GM23338 (cell line): ENCODE measurements around the gene FRMD3. TPM values are rescaled to one million over a fixed set of nuclear protein-coding genes. Genes with fewer than 3 reads are reported as not detected.

Source experiments
- ATAC-seq: fragments of 200-7000 bp; cut with Tn5 transposase; 3 replicates; pipeline ENCODE4 v1.9.1; 2020
- DNase-seq: peaks from one replicate; pipeline ENCODE4 v3.0.0-alpha.2; 2015; ENCODE audit warnings: low spot score
- H2AFZ ChIP-seq: fragments of 200-600 bp; sonication (generic); 2 replicates; pipeline ENCODE4 v1.8.0; 2016; ENCODE audit warnings: antibody characterized with exemption, mild to moderate bottlenecking, moderate library complexity
- H3F3A ChIP-seq: fragments of 200-600 bp; sonication (generic); replicated peaks from 2 replicates; pipeline ENCODE4 v1.8.0; 2017; ENCODE audit warnings: antibody characterized with exemption, mixed run types, low read depth
- H3K27ac ChIP-seq: fragments of 200-600 bp; sonication (generic); 2 replicates; pipeline ENCODE4 v1.6.1; 2016; ENCODE audit warnings: low read depth
- H3K27me3 ChIP-seq: fragments of 200-600 bp; sonication (generic); 2 replicates; pipeline ENCODE4 v1.8.0; 2016; ENCODE audit warnings: mild to moderate bottlenecking, mixed run types, moderate library complexity; ENCODE audit not compliant: insufficient read depth
- H3K36me3 ChIP-seq: fragments of 200-600 bp; sonication (generic); 2 replicates; pipeline ENCODE4 v1.8.0; 2016; ENCODE audit warnings: mild to moderate bottlenecking; ENCODE audit not compliant: insufficient read depth
- H3K4me1 ChIP-seq: fragments of 200-600 bp; sonication (generic); 2 replicates; pipeline ENCODE4 v1.8.0; 2016; ENCODE audit warnings: mild to moderate bottlenecking, moderate library complexity; ENCODE audit not compliant: insufficient read depth
- H3K4me2 ChIP-seq: fragments of 200-600 bp; sonication (generic); 2 replicates; pipeline ENCODE4 v1.7.1; 2017; ENCODE audit warnings: mixed run types
- H3K4me3 ChIP-seq: fragments of 200-600 bp; sonication (generic); 2 replicates; pipeline ENCODE4 v1.6.1; 2016; ENCODE audit warnings: mixed run types
- H3K79me2 ChIP-seq: fragments of 200-600 bp; sonication (generic); replicated peaks from 2 replicates; pipeline ENCODE4 v1.8.0; 2017; ENCODE audit warnings: mild to moderate bottlenecking; ENCODE audit not compliant: insufficient read depth
- H3K9me2 ChIP-seq: fragments of 200-600 bp; sonication (generic); 2 replicates; pipeline ENCODE4 v1.8.0; 2017; ENCODE audit not compliant: insufficient read depth
- H4K20me1 ChIP-seq: fragments of 200-600 bp; sonication (generic); replicated peaks from 2 replicates; pipeline ENCODE4 v1.8.0; 2017; ENCODE audit warnings: mild to moderate bottlenecking; ENCODE audit not compliant: insufficient read depth
- H3K27ac Mint-ChIP-seq: 2 replicates; pipeline ENCODE4 v1.8.0; 2020; ENCODE audit warnings: inconsistent platforms, mild to moderate bottlenecking, moderate library complexity, mixed read lengths
- H3K27me3 Mint-ChIP-seq: 3 replicates; pipeline ENCODE4 v1.8.0; 2022; ENCODE audit warnings: low read depth, mild to moderate bottlenecking, moderate library complexity, mixed read lengths, inconsistent platforms; ENCODE audit not compliant: insufficient read depth, poor library complexity
- H3K36me3 Mint-ChIP-seq: 3 replicates; pipeline ENCODE4 v1.8.0; 2021; ENCODE audit warnings: low read depth, mild to moderate bottlenecking, inconsistent platforms, moderate library complexity, mixed read lengths
- H3K4me1 Mint-ChIP-seq: 3 replicates; pipeline ENCODE4 v1.8.0; 2020; ENCODE audit warnings: mild to moderate bottlenecking, inconsistent platforms, mixed read lengths
- H3K4me3 Mint-ChIP-seq: 3 replicates; pipeline ENCODE4 v1.8.0; 2021; ENCODE audit warnings: moderate library complexity, mild to moderate bottlenecking, inconsistent platforms, mixed read lengths
- H3K9me3 Mint-ChIP-seq: 3 replicates; pipeline ENCODE4 v1.8.0; 2020; ENCODE audit warnings: moderate library complexity, mild to moderate bottlenecking, inconsistent platforms, mixed read lengths
- CREB1 ChIP-seq: fragments of 250-450 bp; sonication (Bioruptor Pico); IDR thresholded peaks from 2 replicates; pipeline ENCODE4 v1.5.0; 2020; ENCODE audit warnings: low read depth, mild to moderate bottlenecking, moderate library complexity
- EZH2 ChIP-seq: fragments of 200-600 bp; sonication (generic); IDR thresholded peaks from one replicate; pipeline ENCODE4 v1.8.0; 2017; ENCODE audit warnings: antibody characterized with exemption, mild to moderate bottlenecking, low read depth; ENCODE audit not compliant: unreplicated experiment
- EZH2phosphoT487 ChIP-seq: fragments of 200-600 bp; sonication (generic); IDR thresholded peaks from one replicate; pipeline ENCODE4 v1.8.1; 2018; ENCODE audit warnings: antibody characterized with exemption; ENCODE audit not compliant: unreplicated experiment
- JUNB ChIP-seq: IDR thresholded peaks from one replicate; pipeline ENCODE4 v1.6.1; 2016; ENCODE audit warnings: antibody characterized with exemption; ENCODE audit not compliant: unreplicated experiment
- NANOG ChIP-seq: IDR thresholded peaks from 2 replicates; pipeline ENCODE4 v1.6.1; 2016; ENCODE audit warnings: antibody characterized with exemption, borderline replicate concordance
- STAT1 ChIP-seq: IDR thresholded peaks from one replicate; pipeline ENCODE4 v1.6.1; 2016; ENCODE audit warnings: antibody characterized with exemption; ENCODE audit not compliant: unreplicated experiment
- ZNF114 ChIP-seq: fragments of 250-450 bp; sonication (Bioruptor Pico); IDR thresholded peaks from 2 replicates; pipeline ENCODE4 v1.5.0; 2020; ENCODE audit warnings: mild to moderate bottlenecking, moderate library complexity
- ZNF331 ChIP-seq: fragments of 250-450 bp; sonication (Bioruptor Pico); IDR thresholded peaks from 2 replicates; pipeline ENCODE4 v1.5.0; 2020; ENCODE audit warnings: low read depth, mild to moderate bottlenecking, moderate library complexity
- polyA plus RNA-seq: library from polyadenylated mRNA; unstranded; fragments of >200 nt; fragmentation: Nextera tagmentation; extraction: Ambion mirVana; gene quantifications from 2 replicates; pipeline ENCODE4 v1.2.1, GENCODE V29; 2016
- total RNA-seq: library from RNA; depleted of rRNA; stranded (reverse); fragments of >200 nt; shearing (Covaris generic); gene quantifications from 2 replicates; pipeline ENCODE4 v1.2.3, GENCODE V29; 2014
- TF ChIP-seq, protein P1 (sequence below): IDR thresholded peaks from 2 replicates; pipeline ENCODE4 v1.6.1; 2016; ENCODE audit warnings: antibody characterized with exemption
- TF ChIP-seq, protein P2 (sequence below): IDR thresholded peaks from one replicate; pipeline ENCODE4 v1.6.1; 2018; ENCODE audit warnings: antibody characterized with exemption; ENCODE audit not compliant: unreplicated experiment
- TF ChIP-seq, protein P3 (sequence below): fragments of 250-450 bp; sonication (Bioruptor Pico); IDR thresholded peaks from 2 replicates; pipeline ENCODE4 v1.5.0; 2020; ENCODE audit warnings: mild to moderate bottlenecking, moderate library complexity

The FRMD3 gene
- total and polyA plus RNA-seq, 2 experiments from 2014 or later = 0.47 to 1.2 TPM

DNA sequence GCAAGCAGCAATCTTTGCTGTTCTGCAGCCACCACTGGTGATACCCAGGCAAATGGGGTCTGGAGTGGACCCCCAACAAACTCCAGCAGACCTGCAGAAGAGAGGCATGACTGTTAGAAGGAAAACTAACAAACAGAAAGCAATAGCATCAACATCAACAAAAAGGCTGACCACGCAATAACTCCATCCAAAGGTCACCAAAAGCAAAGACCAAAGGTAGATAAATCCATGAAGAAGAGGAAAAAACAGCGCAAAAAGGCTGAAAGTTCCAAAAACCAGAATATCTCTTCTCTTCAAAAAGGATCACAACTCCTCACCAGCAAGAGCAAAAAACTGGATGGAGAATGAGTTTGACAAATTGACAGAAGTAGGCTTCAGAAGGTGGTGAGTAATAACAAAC, 23.4 kb downstream of the FRMD3 start:
- Histone ChIP-seq H3K36me3 (no peaks in the 10 kb centered on the region), H3K4me3 (no peak overlapping the region), H4K20me1 (no peaks in the 10 kb centered on the region), H3K79me2 (no peaks in the 10 kb centered on the region), H3K4me1 (no peaks in the 10 kb centered on the region), H3K9me2 (no peaks in the 10 kb centered on the region), H2AFZ (no peak overlapping the region), H3K27me3 (no peaks in the 10 kb centered on the region), H3F3A (no peaks in the 10 kb centered on the region), H3K4me2 (no peak overlapping the region), H3K27ac (no peak overlapping the region)
- H3K4me1 Mint-ChIP-seq = no peaks in the 10 kb centered on the region
- peaks cover 12% of the 10 kb centered on the region; the same call in 2 of the 3 replicates for H3K9me3 Mint-ChIP-seq
- H3K4me3 Mint-ChIP-seq = no peak overlapping the region
- ATAC-seq (no peak), DNase-seq (no peak)
- H3K27me3 Mint-ChIP-seq = peaks cover 4% of the 10 kb centered on the region
- peaks cover 6% of the 10 kb centered on the region; the same call in 1 of the 3 replicates for H3K36me3 Mint-ChIP-seq
- no peak overlapping the region for H3K27ac Mint-ChIP-seq
- TF ChIP-seq, protein P1, sequence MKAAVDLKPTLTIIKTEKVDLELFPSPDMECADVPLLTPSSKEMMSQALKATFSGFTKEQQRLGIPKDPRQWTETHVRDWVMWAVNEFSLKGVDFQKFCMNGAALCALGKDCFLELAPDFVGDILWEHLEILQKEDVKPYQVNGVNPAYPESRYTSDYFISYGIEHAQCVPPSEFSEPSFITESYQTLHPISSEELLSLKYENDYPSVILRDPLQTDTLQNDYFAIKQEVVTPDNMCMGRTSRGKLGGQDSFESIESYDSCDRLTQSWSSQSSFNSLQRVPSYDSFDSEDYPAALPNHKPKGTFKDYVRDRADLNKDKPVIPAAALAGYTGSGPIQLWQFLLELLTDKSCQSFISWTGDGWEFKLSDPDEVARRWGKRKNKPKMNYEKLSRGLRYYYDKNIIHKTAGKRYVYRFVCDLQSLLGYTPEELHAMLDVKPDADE = no peak

DNA sequence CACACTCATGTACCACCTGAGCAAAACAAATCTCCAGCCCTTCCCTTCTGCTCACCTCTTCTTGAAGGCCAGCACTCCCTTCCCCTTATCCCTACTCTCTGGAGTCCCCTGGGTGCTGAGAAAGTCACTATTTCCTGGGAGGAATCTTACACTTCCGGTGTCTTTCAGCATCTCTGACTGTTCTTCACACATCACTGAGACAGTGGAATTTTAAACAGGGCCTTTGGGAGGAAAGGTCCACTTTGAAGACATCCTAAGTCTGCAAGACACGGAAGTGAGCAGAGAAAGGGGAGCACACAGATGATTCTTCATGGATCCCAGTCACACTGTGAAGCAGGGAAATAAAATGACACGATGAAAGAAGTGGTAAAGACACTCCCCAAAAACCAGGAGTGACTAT, 25.6 kb downstream of the FRMD3 start:
- H3K27me3 ChIP-seq = no peaks in the 10 kb centered on the region
- H3K27ac ChIP-seq = no peak overlapping the region
- no peaks in the 10 kb centered on the region for H3K9me2 ChIP-seq
- H4K20me1 ChIP-seq = no peaks in the 10 kb centered on the region
- Mint-ChIP-seq H3K27me3 (peaks cover 4% of the 10 kb centered on the region), H3K4me1 (peaks cover 3% of the 10 kb centered on the region; the same call in 2 of the 3 replicates), H3K36me3 (no peaks in the 10 kb centered on the region), H3K4me3 (no peak overlapping the region), H3K9me3 (peaks cover 2% of the 10 kb centered on the region; the same call in 1 of the 3 replicates), H3K27ac (no peak overlapping the region)
- H3F3A ChIP-seq = no peaks in the 10 kb centered on the region
- DNase-seq = no peak
- no peak overlapping the region for H2AFZ ChIP-seq
- no peak for ATAC-seq
- H3K4me1 ChIP-seq = no peaks in the 10 kb centered on the region
- H3K4me2 ChIP-seq = no peak overlapping the region
- H3K4me3 ChIP-seq = no peak overlapping the region
- H3K79me2 ChIP-seq = no peaks in the 10 kb centered on the region
- no peaks in the 10 kb centered on the region for H3K36me3 ChIP-seq
- no peak for TF ChIP-seq ZNF331 (CRISPR knock-in tag)
- no peak for TF ChIP-seq CREB1
- TF ChIP-seq ZNF114 (CRISPR knock-in tag) = no peak
- TF ChIP-seq, protein P2, sequence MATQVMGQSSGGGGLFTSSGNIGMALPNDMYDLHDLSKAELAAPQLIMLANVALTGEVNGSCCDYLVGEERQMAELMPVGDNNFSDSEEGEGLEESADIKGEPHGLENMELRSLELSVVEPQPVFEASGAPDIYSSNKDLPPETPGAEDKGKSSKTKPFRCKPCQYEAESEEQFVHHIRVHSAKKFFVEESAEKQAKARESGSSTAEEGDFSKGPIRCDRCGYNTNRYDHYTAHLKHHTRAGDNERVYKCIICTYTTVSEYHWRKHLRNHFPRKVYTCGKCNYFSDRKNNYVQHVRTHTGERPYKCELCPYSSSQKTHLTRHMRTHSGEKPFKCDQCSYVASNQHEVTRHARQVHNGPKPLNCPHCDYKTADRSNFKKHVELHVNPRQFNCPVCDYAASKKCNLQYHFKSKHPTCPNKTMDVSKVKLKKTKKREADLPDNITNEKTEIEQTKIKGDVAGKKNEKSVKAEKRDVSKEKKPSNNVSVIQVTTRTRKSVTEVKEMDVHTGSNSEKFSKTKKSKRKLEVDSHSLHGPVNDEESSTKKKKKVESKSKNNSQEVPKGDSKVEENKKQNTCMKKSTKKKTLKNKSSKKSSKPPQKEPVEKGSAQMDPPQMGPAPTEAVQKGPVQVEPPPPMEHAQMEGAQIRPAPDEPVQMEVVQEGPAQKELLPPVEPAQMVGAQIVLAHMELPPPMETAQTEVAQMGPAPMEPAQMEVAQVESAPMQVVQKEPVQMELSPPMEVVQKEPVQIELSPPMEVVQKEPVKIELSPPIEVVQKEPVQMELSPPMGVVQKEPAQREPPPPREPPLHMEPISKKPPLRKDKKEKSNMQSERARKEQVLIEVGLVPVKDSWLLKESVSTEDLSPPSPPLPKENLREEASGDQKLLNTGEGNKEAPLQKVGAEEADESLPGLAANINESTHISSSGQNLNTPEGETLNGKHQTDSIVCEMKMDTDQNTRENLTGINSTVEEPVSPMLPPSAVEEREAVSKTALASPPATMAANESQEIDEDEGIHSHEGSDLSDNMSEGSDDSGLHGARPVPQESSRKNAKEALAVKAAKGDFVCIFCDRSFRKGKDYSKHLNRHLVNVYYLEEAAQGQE = no peak
- no peak for TF ChIP-seq NANOG
- TF ChIP-seq EZH2phosphoT487 = no peak
- no peak for TF ChIP-seq JUNB
- TF ChIP-seq, protein P3, sequence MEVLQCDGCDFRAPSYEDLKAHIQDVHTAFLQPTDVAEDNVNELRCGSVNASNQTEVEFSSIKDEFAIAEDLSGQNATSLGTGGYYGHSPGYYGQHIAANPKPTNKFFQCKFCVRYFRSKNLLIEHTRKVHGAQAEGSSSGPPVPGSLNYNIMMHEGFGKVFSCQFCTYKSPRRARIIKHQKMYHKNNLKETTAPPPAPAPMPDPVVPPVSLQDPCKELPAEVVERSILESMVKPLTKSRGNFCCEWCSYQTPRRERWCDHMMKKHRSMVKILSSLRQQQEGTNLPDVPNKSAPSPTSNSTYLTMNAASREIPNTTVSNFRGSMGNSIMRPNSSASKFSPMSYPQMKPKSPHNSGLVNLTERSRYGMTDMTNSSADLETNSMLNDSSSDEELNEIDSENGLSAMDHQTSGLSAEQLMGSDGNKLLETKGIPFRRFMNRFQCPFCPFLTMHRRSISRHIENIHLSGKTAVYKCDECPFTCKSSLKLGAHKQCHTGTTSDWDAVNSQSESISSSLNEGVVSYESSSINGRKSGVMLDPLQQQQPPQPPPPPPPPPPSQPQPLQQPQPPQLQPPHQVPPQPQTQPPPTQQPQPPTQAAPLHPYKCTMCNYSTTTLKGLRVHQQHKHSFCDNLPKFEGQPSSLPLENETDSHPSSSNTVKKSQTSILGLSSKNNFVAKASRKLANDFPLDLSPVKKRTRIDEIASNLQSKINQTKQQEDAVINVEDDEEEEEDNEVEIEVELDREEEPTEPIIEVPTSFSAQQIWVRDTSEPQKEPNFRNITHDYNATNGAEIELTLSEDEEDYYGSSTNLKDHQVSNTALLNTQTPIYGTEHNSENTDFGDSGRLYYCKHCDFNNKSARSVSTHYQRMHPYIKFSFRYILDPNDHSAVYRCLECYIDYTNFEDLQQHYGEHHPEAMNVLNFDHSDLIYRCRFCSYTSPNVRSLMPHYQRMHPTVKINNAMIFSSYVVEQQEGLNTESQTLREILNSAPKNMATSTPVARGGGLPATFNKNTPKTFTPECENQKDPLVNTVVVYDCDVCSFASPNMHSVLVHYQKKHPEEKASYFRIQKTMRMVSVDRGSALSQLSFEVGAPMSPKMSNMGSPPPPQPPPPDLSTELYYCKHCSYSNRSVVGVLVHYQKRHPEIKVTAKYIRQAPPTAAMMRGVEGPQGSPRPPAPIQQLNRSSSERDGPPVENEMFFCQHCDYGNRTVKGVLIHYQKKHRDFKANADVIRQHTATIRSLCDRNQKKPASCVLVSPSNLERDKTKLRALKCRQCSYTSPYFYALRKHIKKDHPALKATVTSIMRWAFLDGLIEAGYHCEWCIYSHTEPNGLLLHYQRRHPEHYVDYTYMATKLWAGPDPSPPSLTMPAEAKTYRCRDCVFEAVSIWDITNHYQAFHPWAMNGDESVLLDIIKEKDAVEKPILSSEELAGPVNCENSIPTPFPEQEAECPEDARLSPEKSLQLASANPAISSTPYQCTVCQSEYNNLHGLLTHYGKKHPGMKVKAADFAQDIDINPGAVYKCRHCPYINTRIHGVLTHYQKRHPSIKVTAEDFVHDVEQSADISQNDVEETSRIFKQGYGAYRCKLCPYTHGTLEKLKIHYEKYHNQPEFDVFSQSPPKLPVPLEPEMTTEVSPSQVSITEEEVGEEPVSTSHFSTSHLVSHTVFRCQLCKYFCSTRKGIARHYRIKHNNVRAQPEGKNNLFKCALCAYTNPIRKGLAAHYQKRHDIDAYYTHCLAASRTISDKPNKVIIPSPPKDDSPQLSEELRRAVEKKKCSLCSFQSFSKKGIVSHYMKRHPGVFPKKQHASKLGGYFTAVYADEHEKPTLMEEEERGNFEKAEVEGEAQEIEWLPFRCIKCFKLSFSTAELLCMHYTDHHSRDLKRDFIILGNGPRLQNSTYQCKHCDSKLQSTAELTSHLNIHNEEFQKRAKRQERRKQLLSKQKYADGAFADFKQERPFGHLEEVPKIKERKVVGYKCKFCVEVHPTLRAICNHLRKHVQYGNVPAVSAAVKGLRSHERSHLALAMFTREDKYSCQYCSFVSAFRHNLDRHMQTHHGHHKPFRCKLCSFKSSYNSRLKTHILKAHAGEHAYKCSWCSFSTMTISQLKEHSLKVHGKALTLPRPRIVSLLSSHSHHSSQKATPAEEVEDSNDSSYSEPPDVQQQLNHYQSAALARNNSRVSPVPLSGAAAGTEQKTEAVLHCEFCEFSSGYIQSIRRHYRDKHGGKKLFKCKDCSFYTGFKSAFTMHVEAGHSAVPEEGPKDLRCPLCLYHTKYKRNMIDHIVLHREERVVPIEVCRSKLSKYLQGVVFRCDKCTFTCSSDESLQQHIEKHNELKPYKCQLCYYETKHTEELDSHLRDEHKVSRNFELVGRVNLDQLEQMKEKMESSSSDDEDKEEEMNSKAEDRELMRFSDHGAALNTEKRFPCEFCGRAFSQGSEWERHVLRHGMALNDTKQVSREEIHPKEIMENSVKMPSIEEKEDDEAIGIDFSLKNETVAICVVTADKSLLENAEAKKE (CRISPR knock-in tag) = no peak
- TF ChIP-seq STAT1 = no peak
- no peak for TF ChIP-seq EZH2
